Testis (tissue), 3 donors: Measurements from ENCODE around the gene PRDX6. TPM values are rescaled to one million over a fixed set of nuclear protein-coding genes. Genes with fewer than 3 reads are reported as not detected.
"Not testable (repeated sequence)": the region's sequence is repeated elsewhere in the genome, so short reads cannot be mapped to it uniquely, and the experiment has no call there.

Source experiments
- DNase-seq: peaks from one replicate; pipeline ENCODE4 v3.0.0-alpha.2; 2019
- H3K27ac ChIP-seq, 2 donors: fragments of 200-600 bp; sonication (generic); one replicate each; pipeline ENCODE4 v1.5.1; 2019
- H3K27me3 ChIP-seq: fragments of 200-600 bp; sonication (generic); one replicate; pipeline ENCODE4 v1.5.1; 2019
- H3K36me3 ChIP-seq: fragments of 200-600 bp; sonication (generic); one replicate; pipeline ENCODE4 v1.5.1; 2017; ENCODE audit warnings: low read depth; ENCODE audit errors: missing control alignments
- H3K4me1 ChIP-seq: fragments of 200-600 bp; sonication (generic); one replicate; pipeline ENCODE4 v1.5.1; 2019
- H3K4me3 ChIP-seq, 2 donors: fragments of 200-600 bp; sonication (generic); one replicate each; pipeline ENCODE4 v1.5.1; 2017 to 2019
- H3K9me3 ChIP-seq: fragments of 200-600 bp; sonication (generic); one replicate; pipeline ENCODE4 v1.5.1; 2017
- CTCF ChIP-seq, 3 experiments: fragments of 450-650 bp in 2 of 3; fragments of 200-600 bp in 1 of 3; sonication (generic) in 1 of 3; IDR thresholded peaks; one replicate each; pipeline ENCODE4 v1.5.1; 2016 to 2019; ENCODE audit warnings: antibody characterized with exemption in 3 of 3, mild to moderate bottlenecking in 2 of 3, moderate library complexity in 1 of 3
- POLR2A ChIP-seq: fragments of 450-650 bp; IDR thresholded peaks from one replicate; pipeline ENCODE4 v1.6.1; 2017; ENCODE audit warnings: antibody characterized with exemption, mild to moderate bottlenecking, moderate library complexity
- WGBS, 2 donors: methylation state at CpG; one replicate each; pipeline ENCODE4 v1.1.5; 2018; 5-methylcytosine and 5-hydroxymethylcytosine counted together
- intact Hi-C: fragments of 100-400 bp; cut with DNase I; formaldehyde crosslinking; loops from one replicate; pipeline ENCODE4 v1.15.1; 2023; ENCODE audit warnings: low total_unique reads
- polyA plus RNA-seq: library from polyadenylated mRNA; stranded (reverse); fragments of 350-450 nt; fragmentation: Illumina TruSeq; extraction: RNeasy Lipid Tissue Mini Kit (QIAGEN cat#74804); gene quantifications from one replicate; pipeline ENCODE4 v1.2.3, GENCODE V29; 2014; ENCODE audit warnings: low read depth, low replicate concordance; ENCODE audit not compliant: insufficient read depth
- total RNA-seq, 2 donors: library from RNA; depleted of rRNA; stranded (reverse); fragments of >200 nt; gene quantifications; one replicate each; pipeline ENCODE4 v1.2.3, GENCODE V29; 2016

Gene PRDX6
- total and polyA plus RNA-seq, 3 donors from 2014 or later: 376 to 458 (median 385) TPM

GRCh38 chr1:173459885-173460284, 17.2 kb upstream of the PRDX6 start:
- no peak for TF ChIP-seq CTCF (IDR thresholded peaks at IDR 0.05)
- no peak for TF ChIP-seq POLR2A
- Histone ChIP-seq H3K27ac (no peak overlapping the region), H3K9me3 (no peaks in the 10 kb centered on the region), H3K36me3 (no peaks in the 10 kb centered on the region), H3K4me1 (no peaks in the 10 kb centered on the region), H3K27me3 (no peaks in the 10 kb centered on the region), H3K4me3 (no peak overlapping the region)
- intact Hi-C loops: no loop called here
- WGBS, 2 donors: 87 to 94% methylated on average over 4 of the region's 4 CpGs
- no peak for DNase-seq

- H3K4me1 ChIP-seq, H3K27me3 ChIP-seq, H3K9me3 ChIP-seq, H3K36me3 ChIP-seq, intact Hi-C loops, H3K4me3 ChIP-seq, DNase-seq, H3K27ac ChIP-seq: not testable (repeated sequence)
- WGBS, 2 donors: 70 to 89% methylated on average over 2 of the region's 2 CpGs
Observed at GRCh38 chr1:173462666-173463065, 14.5 kb upstream of the PRDX6 start.

GRCh38 chr1:173464185-173464584, 12.9 kb upstream of the PRDX6 start:
- H3K36me3 ChIP-seq, DNase-seq, H3K27me3 ChIP-seq, intact Hi-C loops, H3K4me1 ChIP-seq, H3K4me3 ChIP-seq, H3K9me3 ChIP-seq, H3K27ac ChIP-seq: not testable (repeated sequence)
- 75 to 81% methylated on average over 2 of the region's 2 CpGs for WGBS, 2 donors

- Histone ChIP-seq H3K27me3 (no peaks in the 10 kb centered on the region), H3K9me3 (no peaks in the 10 kb centered on the region), H3K36me3 (no peaks in the 10 kb centered on the region), H3K4me3 (no peak overlapping the region), H3K27ac (no peak overlapping the region), H3K4me1 (no peaks in the 10 kb centered on the region)
- DNase-seq: no peak
- 86 to 95% methylated on average over 4 of the region's 4 CpGs for WGBS, 2 donors
- intact Hi-C loops: no loop called here
- no peak for TF ChIP-seq CTCF (IDR thresholded peaks at IDR 0.05)
- TF ChIP-seq POLR2A: no peak
Observed at GRCh38 chr1:173467426-173467825, 9.7 kb upstream of the PRDX6 start.

GRCh38 chr1:173469656-173470055, 7.5 kb upstream of the PRDX6 start:
- no peaks in the 10 kb centered on the region for H3K36me3 ChIP-seq
- WGBS, 2 donors: 90 to 96% methylated on average over 3 of the region's 3 CpGs
- no peaks in the 10 kb centered on the region for H3K27me3 ChIP-seq
- intact Hi-C loops: no loop called here
- TF ChIP-seq CTCF (IDR thresholded peaks at IDR 0.05): no peak
- TF ChIP-seq POLR2A: no peak
- no peaks in the 10 kb centered on the region for H3K9me3 ChIP-seq
- peaks cover 9% of the 10 kb centered on the region for H3K4me1 ChIP-seq
- H3K4me3 ChIP-seq: no peak overlapping the region
- H3K27ac ChIP-seq: no peak overlapping the region
- DNase-seq: no peak

GRCh38 chr1:173470608-173471007, 6.5 kb upstream of the PRDX6 start:
- 87 to 90% methylated on average over 4 of the region's 4 CpGs for WGBS, 2 donors
- H3K9me3 ChIP-seq: no peaks in the 10 kb centered on the region
- DNase-seq: no peak
- H3K27me3 ChIP-seq: no peaks in the 10 kb centered on the region
- intact Hi-C loops: no loop called here
- no peak overlapping the region for H3K27ac ChIP-seq
- H3K36me3 ChIP-seq: no peaks in the 10 kb centered on the region
- TF ChIP-seq CTCF (IDR thresholded peaks at IDR 0.05) (no peak), POLR2A (no peak)
- peaks cover 14% of the 10 kb centered on the region for H3K4me1 ChIP-seq
- no peak overlapping the region for H3K4me3 ChIP-seq
